WERI-Rb-1 (cell line): ENCODE data around the gene HIVEP1.

Source experiments
- DNase-seq: peaks from one replicate; pipeline ENCODE4 v3.0.0-alpha.2; 2020
- H3K27ac ChIP-seq: fragments of 250-450 bp; sonication (Bioruptor Pico); 2 replicates; pipeline ENCODE4 v1.5.1; 2020; ENCODE audit warnings: mild to moderate bottlenecking, moderate library complexity
- H3K27me3 ChIP-seq: fragments of 250-450 bp; sonication (Bioruptor Pico); 2 replicates; pipeline ENCODE4 v1.5.1; 2021; ENCODE audit warnings: mild to moderate bottlenecking, low read depth, moderate library complexity; ENCODE audit not compliant: insufficient read depth, severe bottlenecking
- H3K36me3 ChIP-seq: fragments of 250-450 bp; sonication (Bioruptor Pico); 2 replicates; pipeline ENCODE4 v1.5.1; 2020; ENCODE audit warnings: mild to moderate bottlenecking, moderate library complexity
- H3K4me3 ChIP-seq: 2 replicates; pipeline ENCODE4 v1.5.1; 2011; ENCODE audit warnings: low read depth, mild to moderate bottlenecking, control low read depth, low read length
- H3K9me3 ChIP-seq: fragments of 250-450 bp; sonication (Bioruptor Pico); 2 replicates; pipeline ENCODE4 v1.5.1; 2021; ENCODE audit warnings: mild to moderate bottlenecking, moderate library complexity; ENCODE audit not compliant: severe bottlenecking
- TF ChIP-seq, protein P1 (sequence below): IDR thresholded peaks from 2 replicates; pipeline ENCODE4 v1.5.1; 2011; ENCODE audit warnings: low read depth, mild to moderate bottlenecking, control low read depth, inconsistent platforms, low read length

HIVEP1 gene

DNA sequence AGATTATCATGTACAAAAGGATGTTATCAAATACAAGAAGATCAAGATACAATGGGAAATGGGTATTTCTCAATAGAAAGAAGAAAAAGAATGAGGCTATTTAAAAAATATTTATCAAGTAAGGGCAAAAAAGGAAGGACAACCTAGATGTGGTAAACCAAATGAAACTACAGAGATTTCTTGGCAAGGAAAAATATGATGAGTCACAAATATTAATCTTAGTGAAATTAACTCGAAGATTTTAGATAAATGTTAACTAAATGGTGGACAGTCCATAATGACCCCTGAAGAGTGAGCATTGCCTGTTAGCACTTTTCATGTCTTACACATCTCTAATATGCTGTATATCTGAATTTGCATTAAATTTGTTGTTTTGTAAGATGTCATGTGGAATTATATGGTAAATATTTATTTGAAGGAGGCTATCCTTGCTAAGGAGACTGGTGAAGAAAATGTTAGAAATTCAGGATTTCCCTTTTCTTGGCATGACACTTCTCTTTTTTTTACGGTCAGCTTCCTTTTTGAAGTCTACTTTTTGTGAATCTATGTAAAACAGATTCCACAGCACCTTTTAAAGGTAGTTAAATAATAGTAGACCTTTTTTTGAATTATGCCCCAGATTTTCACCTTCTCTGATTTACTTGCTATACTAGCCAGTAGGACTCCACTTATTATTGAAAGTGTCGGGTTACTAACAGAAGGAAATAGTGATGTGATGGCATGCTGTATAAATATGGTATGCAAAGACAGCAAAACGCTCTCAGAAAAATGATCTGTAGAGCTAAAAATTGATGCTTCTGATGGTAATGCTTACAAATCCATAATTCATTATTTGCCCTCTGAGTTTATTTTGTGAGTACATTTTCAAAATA is 120.5 kb downstream of the HIVEP1 start:
- Histone ChIP-seq H3K27ac (no peak overlapping the region), H3K4me3 (no peak overlapping the region), H3K27me3 (no peaks in the 10 kb centered on the region), H3K36me3 (peaks cover under 1% of the 10 kb centered on the region; the same call in 1 of the 2 replicates), H3K9me3 (no peaks in the 10 kb centered on the region)
- TF ChIP-seq, protein P1, sequence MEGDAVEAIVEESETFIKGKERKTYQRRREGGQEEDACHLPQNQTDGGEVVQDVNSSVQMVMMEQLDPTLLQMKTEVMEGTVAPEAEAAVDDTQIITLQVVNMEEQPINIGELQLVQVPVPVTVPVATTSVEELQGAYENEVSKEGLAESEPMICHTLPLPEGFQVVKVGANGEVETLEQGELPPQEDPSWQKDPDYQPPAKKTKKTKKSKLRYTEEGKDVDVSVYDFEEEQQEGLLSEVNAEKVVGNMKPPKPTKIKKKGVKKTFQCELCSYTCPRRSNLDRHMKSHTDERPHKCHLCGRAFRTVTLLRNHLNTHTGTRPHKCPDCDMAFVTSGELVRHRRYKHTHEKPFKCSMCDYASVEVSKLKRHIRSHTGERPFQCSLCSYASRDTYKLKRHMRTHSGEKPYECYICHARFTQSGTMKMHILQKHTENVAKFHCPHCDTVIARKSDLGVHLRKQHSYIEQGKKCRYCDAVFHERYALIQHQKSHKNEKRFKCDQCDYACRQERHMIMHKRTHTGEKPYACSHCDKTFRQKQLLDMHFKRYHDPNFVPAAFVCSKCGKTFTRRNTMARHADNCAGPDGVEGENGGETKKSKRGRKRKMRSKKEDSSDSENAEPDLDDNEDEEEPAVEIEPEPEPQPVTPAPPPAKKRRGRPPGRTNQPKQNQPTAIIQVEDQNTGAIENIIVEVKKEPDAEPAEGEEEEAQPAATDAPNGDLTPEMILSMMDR = no peak
- DNase-seq = no peak

DNA sequence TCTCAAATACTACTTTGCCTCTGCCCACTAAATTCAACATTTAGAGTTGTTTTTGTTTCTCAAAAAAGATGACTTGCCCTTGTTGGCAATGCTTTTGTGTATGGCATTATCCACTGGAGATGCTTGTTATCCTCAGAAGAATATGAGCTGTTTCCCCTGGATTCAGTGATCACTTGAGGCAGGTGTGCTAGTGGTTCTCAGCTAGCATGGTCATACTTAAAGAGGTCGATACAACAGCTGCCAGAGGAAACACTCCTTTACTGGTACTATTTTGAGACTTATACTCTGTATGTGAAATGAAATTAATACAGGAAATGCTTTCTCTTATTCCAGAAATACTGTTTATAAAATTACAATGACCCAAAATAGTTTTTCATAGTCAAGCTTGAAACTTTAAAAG is 122.5 kb downstream of the HIVEP1 start:
- peaks cover 8% of the 10 kb centered on the region for H3K36me3 ChIP-seq
- H3K9me3 ChIP-seq = no peaks in the 10 kb centered on the region
- H3K4me3 ChIP-seq = no peak overlapping the region
- TF ChIP-seq, protein P1 = no peak
- no peak overlapping the region for H3K27ac ChIP-seq
- no peak for DNase-seq
- no peaks in the 10 kb centered on the region for H3K27me3 ChIP-seq

DNA sequence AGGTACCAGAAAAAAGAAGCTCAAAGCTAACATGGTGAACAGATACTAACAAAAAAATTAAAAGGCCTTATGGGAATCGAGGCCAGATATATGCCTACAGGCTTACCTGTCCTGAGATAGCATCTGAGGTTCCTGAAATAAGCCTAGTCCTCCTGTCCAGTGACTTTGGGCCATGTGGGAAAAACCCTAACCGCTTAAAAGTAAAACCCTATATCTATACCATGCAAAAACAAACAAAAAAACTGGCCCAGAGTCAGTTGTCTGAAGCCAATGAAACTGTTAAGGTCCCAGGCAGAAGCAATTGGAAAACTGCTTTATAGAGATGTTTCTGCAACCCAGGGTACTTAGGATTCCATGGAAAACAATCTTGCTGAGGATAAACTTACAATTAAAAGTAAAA is 122.9 kb downstream of the HIVEP1 start:
- TF ChIP-seq, protein P1 = no peak
- Histone ChIP-seq H3K4me3 (no peak overlapping the region), H3K27ac (no peak overlapping the region), H3K27me3 (no peaks in the 10 kb centered on the region), H3K9me3 (no peaks in the 10 kb centered on the region), H3K36me3 (peaks cover 13% of the 10 kb centered on the region)
- DNase-seq = no peak

DNA sequence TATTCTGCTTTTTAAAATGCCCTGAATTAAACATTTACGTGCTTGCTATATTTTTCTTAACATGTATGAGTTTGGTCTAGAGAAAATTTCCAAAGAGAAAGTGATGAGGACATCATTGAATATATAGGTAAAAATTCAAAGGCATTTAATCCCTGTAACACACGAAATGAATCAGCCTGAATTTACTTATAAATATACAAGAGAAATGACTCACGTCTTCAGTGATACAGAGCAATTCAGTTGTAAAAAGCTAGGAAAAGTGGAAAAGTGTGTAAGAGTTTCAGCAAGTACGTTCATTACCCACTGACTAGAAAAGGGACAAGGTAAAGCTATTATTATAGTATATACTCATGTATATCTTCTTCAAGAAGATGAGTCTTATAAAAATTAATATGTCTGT is 124.8 kb downstream of the HIVEP1 start:
- H3K9me3 ChIP-seq = no peaks in the 10 kb centered on the region
- no peak overlapping the region for H3K4me3 ChIP-seq
- H3K27me3 ChIP-seq = no peaks in the 10 kb centered on the region
- DNase-seq = no peak
- TF ChIP-seq, protein P1 = no peak
- H3K27ac ChIP-seq = no peak overlapping the region
- peaks cover 18% of the 10 kb centered on the region for H3K36me3 ChIP-seq

DNA sequence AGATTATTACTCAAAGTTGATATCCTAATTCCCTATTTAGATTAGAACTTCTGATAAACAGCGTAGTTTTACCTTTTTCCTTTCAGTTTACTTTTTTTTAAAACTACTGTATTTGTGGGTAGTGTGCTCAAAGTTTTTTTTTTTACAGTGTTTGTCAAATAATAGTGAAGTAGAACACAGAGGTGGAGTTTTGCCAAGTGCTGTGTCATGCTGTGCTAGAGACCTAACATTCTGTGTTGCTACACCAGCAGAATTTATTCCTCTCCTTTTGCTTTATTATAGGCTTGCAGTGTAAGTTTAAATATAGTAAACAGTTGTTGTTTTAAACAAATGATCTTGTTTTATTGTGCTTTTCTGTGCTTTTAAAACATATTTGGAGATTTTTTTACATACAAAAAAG is 125.4 kb downstream of the HIVEP1 start:
- DNase-seq = no peak
- Histone ChIP-seq H3K36me3 (peaks cover 18% of the 10 kb centered on the region), H3K27ac (no peak overlapping the region), H3K27me3 (no peaks in the 10 kb centered on the region), H3K4me3 (no peak overlapping the region), H3K9me3 (no peaks in the 10 kb centered on the region)
- TF ChIP-seq, protein P1 = no peak

DNA sequence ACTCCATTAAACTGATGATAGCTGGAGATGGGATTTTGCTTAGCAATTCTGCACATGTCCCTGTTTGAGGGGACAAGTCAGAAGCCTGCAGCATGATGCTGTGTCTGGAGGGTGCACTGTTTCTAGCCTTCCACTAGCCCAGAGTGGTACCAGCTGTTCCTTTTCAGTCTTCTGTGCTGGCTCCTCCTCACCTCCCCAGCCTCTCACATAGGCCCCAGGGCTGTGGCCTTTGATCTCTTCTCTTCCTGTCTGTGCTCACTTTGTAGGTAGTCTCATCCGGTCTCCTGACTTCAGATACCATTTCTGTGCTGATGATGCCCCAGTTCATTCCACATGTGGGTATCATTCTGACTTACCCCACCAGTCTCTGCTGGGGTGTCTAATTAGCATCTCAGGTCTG is 126.3 kb downstream of the HIVEP1 start:
- no peak for DNase-seq
- Histone ChIP-seq H3K9me3 (no peaks in the 10 kb centered on the region), H3K4me3 (no peak overlapping the region), H3K27ac (no peak overlapping the region), H3K27me3 (no peaks in the 10 kb centered on the region), H3K36me3 (peaks cover 18% of the 10 kb centered on the region)
- TF ChIP-seq, protein P1 = no peak
